Measurements from ENCODE around the gene OTOP3. TPM values are rescaled to one million over a fixed set of nuclear protein-coding genes. Genes with fewer than 3 reads are reported as not detected.

The OTOP3 gene
- total and polyA plus RNA-seq, 10 donors, result not detected

GRCh38 chr17:74916136-74916850, 19.4 kb upstream of the OTOP3 start:
- WGBS, 5 donors, result 86 to 89% (median 88%) methylated on average over 9 to 13 of the region's 13 CpGs
- intact Hi-C loops (cut with DNase I; ENCODE audit: low total_unique reads), result no loop called here
- H3K9me3 ChIP-seq, result no peaks in the 10 kb centered on the region
- TF ChIP-seq POLR2A (IDR thresholded peaks at IDR 0.05), result no peak
- TF ChIP-seq POLR2AphosphoS5 (IDR thresholded peaks at IDR 0.05), result no peak
- TF ChIP-seq CTCF (IDR thresholded peaks at IDR 0.05 in 8 of 11, conservative IDR thresholded peaks at IDR 0.05 in 3 of 11), result no peak
- peaks cover 0 to 13% (median 0%) of the 10 kb centered on the region in 6 donors for H3K4me1 ChIP-seq
- no peak overlapping the region for H3K4me3 ChIP-seq
- no peak for DNase-seq
- H3K27me3 ChIP-seq (replicated peaks in 1 of 7), result peaks cover 0 to 67% (median 21%) of the 10 kb centered on the region in 7 donors
- no peaks in the 10 kb centered on the region for H3K36me3 ChIP-seq
- H3K27ac ChIP-seq, result no peak overlapping the region

GRCh38 chr17:74916851-74917199, 18.9 kb upstream of the OTOP3 start:
- WGBS, 5 donors, result 88 to 93% (median 91%) methylated on average over 11 of the region's 11 CpGs
- H3K9me3 ChIP-seq, result no peaks in the 10 kb centered on the region
- TF ChIP-seq POLR2A (IDR thresholded peaks at IDR 0.05) (no peak), POLR2AphosphoS5 (IDR thresholded peaks at IDR 0.05) (no peak), CTCF (IDR thresholded peaks at IDR 0.05 in 8 of 11, conservative IDR thresholded peaks at IDR 0.05 in 3 of 11) (no peak)
- intact Hi-C loops (cut with DNase I; ENCODE audit: low total_unique reads), result no loop called here
- H3K27ac ChIP-seq, result no peak overlapping the region
- no peak overlapping the region for H3K4me3 ChIP-seq
- DNase-seq, result no peak
- peaks cover 0 to 13% (median 0%) of the 10 kb centered on the region in 6 donors for H3K4me1 ChIP-seq
- H3K27me3 ChIP-seq (replicated peaks in 1 of 7), result peaks cover 0 to 72% (median 26%) of the 10 kb centered on the region in 7 donors
- no peaks in the 10 kb centered on the region for H3K36me3 ChIP-seq

- Histone ChIP-seq H3K4me3 (no peak overlapping the region), H3K9me3 (no peaks in the 10 kb centered on the region), H3K27me3 (replicated peaks in 1 of 7) (peaks cover 0 to 79% (median 32%) of the 10 kb centered on the region in 7 donors), H3K4me1 (peaks cover 0 to 15% (median 0%) of the 10 kb centered on the region in 6 donors), H3K36me3 (no peaks in the 10 kb centered on the region), H3K27ac (no peak overlapping the region)
- WGBS, 5 donors, result 33 to 60% (median 43%) methylated on average over 5 to 10 of the region's 10 CpGs
- no peak for TF ChIP-seq POLR2AphosphoS5 (IDR thresholded peaks at IDR 0.05)
- no peak for TF ChIP-seq CTCF (IDR thresholded peaks at IDR 0.05 in 8 of 11, conservative IDR thresholded peaks at IDR 0.05 in 3 of 11)
- TF ChIP-seq POLR2A (IDR thresholded peaks at IDR 0.05), result no peak
- DNase-seq, result no peak
- intact Hi-C loops (cut with DNase I; ENCODE audit: low total_unique reads), result no loop called here
These were observed 18.3 kb upstream of the OTOP3 start for GRCh38 chr17:74917430-74917829.

GRCh38 chr17:74918906-74919305, 16.8 kb upstream of the OTOP3 start:
- DNase-seq, result no peak
- intact Hi-C loops (cut with DNase I; ENCODE audit: low total_unique reads), result no loop called here
- WGBS, 5 donors, result 88 to 95% (median 89%) methylated on average over 5 of the region's 5 CpGs
- Histone ChIP-seq H3K4me3 (no peak overlapping the region), H3K36me3 (no peaks in the 10 kb centered on the region), H3K27ac (no peak overlapping the region), H3K9me3 (no peaks in the 10 kb centered on the region), H3K27me3 (replicated peaks in 1 of 7) (peaks cover 3 to 93% (median 47%) of the 10 kb centered on the region in 7 donors), H3K4me1 (peaks cover 9 to 30% (median 13%) of the 10 kb centered on the region in 6 donors)
- TF ChIP-seq POLR2A (IDR thresholded peaks at IDR 0.05), result no peak
- no peak for TF ChIP-seq POLR2AphosphoS5 (IDR thresholded peaks at IDR 0.05)
- no peak for TF ChIP-seq CTCF (IDR thresholded peaks at IDR 0.05 in 8 of 11, conservative IDR thresholded peaks at IDR 0.05 in 3 of 11)
